ENCODE results near the gene VWA3A. TPM values are rescaled to one million over a fixed set of nuclear protein-coding genes. Genes with fewer than 3 reads are reported as not detected.
"Not testable (repeated sequence)": the region's sequence is repeated elsewhere in the genome, so short reads cannot be mapped to it uniquely, and the experiment has no call there.

The VWA3A gene
- total RNA-seq, 1 donor, result 0.36 TPM

- H3K79me2 ChIP-seq (ENCODE audit: insufficient read depth, low read length), result no peaks in the 10 kb centered on the region
- no peaks in the 10 kb centered on the region for H3K36me3 ChIP-seq (ENCODE audit: insufficient read depth, low read length)
- no peak overlapping the region for H3K27ac ChIP-seq (ENCODE audit: low read depth, low read length)
- TF ChIP-seq CTCF (IDR thresholded peaks at IDR 0.05; ENCODE audit: extremely low read depth, low read depth, low read length), result peak; percentile 66
- no peaks in the 10 kb centered on the region for H3K4me1 ChIP-seq (ENCODE audit: insufficient read depth, low read length)
- peak overlapping the region; percentile 18 for H2AFZ ChIP-seq (ENCODE audit: low read length)
- peak overlapping the region; percentile 58 for H3K4me2 ChIP-seq (ENCODE audit: insufficient read depth, low read length)
- no peaks in the 10 kb centered on the region for H3K9me3 ChIP-seq (ENCODE audit: low read depth, low read length)
- peaks cover 3% of the 10 kb centered on the region for H3K27me3 ChIP-seq (ENCODE audit: insufficient read depth, low read length)
- H4K20me1 ChIP-seq (ENCODE audit: insufficient read depth, low read length), result no peaks in the 10 kb centered on the region
- H3K4me3 ChIP-seq (ENCODE audit: insufficient read depth, low read length), result no peak overlapping the region
- no peak for DNase-seq (ENCODE audit: insufficient read length, low spot score, missing footprints)
These were observed 6.3 kb downstream of the VWA3A start for GRCh38 chr16:22098405-22099255.

DNA sequence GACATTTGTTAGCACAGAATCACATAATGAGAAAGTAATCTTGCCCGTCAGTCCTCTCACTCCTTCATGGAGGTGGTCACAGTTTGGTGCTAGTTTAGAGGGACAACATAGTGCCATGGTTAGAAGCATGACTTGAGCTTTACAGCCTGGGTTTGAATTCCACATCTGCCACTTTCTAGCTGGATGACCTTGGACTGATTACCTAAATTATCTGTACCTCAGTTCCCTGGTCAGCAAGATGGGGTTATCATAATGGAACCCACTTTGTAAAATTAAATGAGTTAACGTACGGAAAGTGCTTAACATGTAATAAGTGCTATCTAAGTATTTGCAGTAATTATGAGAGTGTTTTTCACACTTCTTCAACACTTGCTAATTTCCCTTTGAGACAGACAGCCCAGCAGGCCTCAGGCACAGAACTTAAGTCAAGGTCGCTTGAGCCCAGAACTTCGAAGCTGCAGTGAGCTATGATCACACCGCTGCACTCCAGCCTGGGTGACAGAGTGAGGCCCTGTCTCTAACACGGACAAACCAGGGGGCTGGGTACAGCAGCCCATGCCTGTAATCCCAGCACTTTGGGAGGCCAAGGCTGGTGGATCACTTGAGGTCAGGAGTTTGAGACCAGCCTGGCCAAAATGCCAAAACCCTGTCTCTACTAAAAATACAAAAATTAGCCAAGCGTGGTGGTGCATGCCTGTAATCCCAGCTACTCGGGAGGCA, 7.1 kb downstream of the VWA3A start:
- Histone ChIP-seq H3K9me3 (ENCODE audit: low read depth, low read length) (no peaks in the 10 kb centered on the region), H3K4me1 (ENCODE audit: insufficient read depth, low read length) (no peaks in the 10 kb centered on the region), H3K27me3 (ENCODE audit: insufficient read depth, low read length) (peaks cover 3% of the 10 kb centered on the region), H3K79me2 (ENCODE audit: insufficient read depth, low read length) (no peaks in the 10 kb centered on the region), H3K4me2 (ENCODE audit: insufficient read depth, low read length) (no peak overlapping the region), H3K36me3 (ENCODE audit: insufficient read depth, low read length) (no peaks in the 10 kb centered on the region), H3K4me3 (ENCODE audit: insufficient read depth, low read length) (no peak overlapping the region), H4K20me1 (ENCODE audit: insufficient read depth, low read length) (no peaks in the 10 kb centered on the region), H2AFZ (ENCODE audit: low read length) (no peak overlapping the region), H3K27ac (ENCODE audit: low read depth, low read length) (no peak overlapping the region)
- DNase-seq (ENCODE audit: insufficient read length, low spot score, missing footprints), result no peak
- TF ChIP-seq CTCF (IDR thresholded peaks at IDR 0.05; ENCODE audit: extremely low read depth, low read depth, low read length), result no peak

DNA sequence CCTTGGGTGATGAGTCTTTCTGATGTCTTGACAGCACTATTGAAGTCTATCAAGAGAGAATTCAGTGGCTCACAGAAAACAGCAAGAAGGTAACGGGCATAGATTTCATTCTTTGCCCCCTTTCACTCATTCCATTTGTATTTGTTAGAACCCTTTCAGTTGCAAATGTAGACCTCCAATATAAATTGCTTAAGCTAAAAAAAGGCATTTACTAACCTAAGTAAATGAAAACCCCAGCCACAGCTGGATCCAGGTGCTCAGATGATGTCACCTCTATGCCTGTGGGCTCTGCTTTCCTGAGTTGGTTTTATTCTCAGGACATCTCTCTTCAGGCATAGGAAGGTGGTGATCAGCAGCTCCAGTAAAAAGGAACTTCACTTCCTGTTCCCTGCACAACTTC, 11.1 kb downstream of the VWA3A start:
- TF ChIP-seq CTCF (IDR thresholded peaks at IDR 0.05; ENCODE audit: extremely low read depth, low read depth, low read length), result no peak
- H3K4me3 ChIP-seq (ENCODE audit: insufficient read depth, low read length), result no peak overlapping the region
- peaks cover 8% of the 10 kb centered on the region for H3K27me3 ChIP-seq (ENCODE audit: insufficient read depth, low read length)
- no peak for DNase-seq (ENCODE audit: insufficient read length, low spot score, missing footprints)
- H3K27ac ChIP-seq (ENCODE audit: low read depth, low read length), result no peak overlapping the region
- H3K4me1 ChIP-seq (ENCODE audit: insufficient read depth, low read length), result no peaks in the 10 kb centered on the region
- no peaks in the 10 kb centered on the region for H3K36me3 ChIP-seq (ENCODE audit: insufficient read depth, low read length)
- H3K4me2 ChIP-seq (ENCODE audit: insufficient read depth, low read length), result no peak overlapping the region
- no peaks in the 10 kb centered on the region for H4K20me1 ChIP-seq (ENCODE audit: insufficient read depth, low read length)
- H2AFZ ChIP-seq (ENCODE audit: low read length), result no peak overlapping the region
- H3K9me3 ChIP-seq (ENCODE audit: low read depth, low read length), result no peaks in the 10 kb centered on the region
- H3K79me2 ChIP-seq (ENCODE audit: insufficient read depth, low read length), result no peaks in the 10 kb centered on the region

DNA sequence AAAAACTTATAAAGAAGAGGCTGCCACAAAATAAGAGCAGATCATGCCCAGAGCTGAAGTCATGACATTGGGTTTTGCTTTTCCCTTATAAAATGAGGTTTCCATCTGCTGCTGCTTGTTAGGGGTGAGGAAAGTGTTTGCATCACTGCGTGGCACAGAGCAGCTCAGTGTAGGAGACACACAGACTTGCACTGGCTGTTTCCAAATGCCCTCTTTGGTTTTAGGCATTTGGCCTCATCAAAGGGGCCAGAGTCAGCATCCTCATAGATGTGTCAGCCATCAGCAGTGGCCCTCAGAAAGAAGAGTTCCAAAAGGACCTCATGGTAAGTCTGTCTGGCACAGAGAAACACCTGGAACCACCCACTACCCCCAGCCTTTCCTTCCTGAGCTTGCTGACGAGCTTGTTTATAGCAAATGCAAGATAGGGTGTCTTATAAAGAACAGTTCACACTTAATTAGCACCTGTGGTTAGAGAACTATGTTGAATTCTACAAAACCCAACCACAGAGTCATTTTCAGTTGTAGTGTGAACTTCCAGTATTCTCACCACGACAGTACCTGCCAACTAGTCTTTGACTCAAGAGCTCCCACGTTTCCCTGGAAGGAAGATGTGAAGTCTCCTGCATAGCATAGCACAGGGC, 17.0 kb downstream of the VWA3A start:
- Histone ChIP-seq H3K36me3 (ENCODE audit: insufficient read depth, low read length) (no peaks in the 10 kb centered on the region), H3K4me2 (ENCODE audit: insufficient read depth, low read length) (no peak overlapping the region), H2AFZ (ENCODE audit: low read length) (no peak overlapping the region), H3K27me3 (ENCODE audit: insufficient read depth, low read length) (peaks cover 10% of the 10 kb centered on the region), H4K20me1 (ENCODE audit: insufficient read depth, low read length) (no peaks in the 10 kb centered on the region), H3K79me2 (ENCODE audit: insufficient read depth, low read length) (no peaks in the 10 kb centered on the region), H3K9me3 (ENCODE audit: low read depth, low read length) (no peaks in the 10 kb centered on the region), H3K4me3 (ENCODE audit: insufficient read depth, low read length) (no peak overlapping the region), H3K27ac (ENCODE audit: low read depth, low read length) (no peak overlapping the region), H3K4me1 (ENCODE audit: insufficient read depth, low read length) (no peaks in the 10 kb centered on the region)
- no peak for DNase-seq (ENCODE audit: insufficient read length, low spot score, missing footprints)
- TF ChIP-seq CTCF (IDR thresholded peaks at IDR 0.05; ENCODE audit: extremely low read depth, low read depth, low read length), result no peak

GRCh38 chr16:22111629-22112028, 19.3 kb downstream of the VWA3A start:
- not testable (repeated sequence) for H3K4me1 ChIP-seq (ENCODE audit: insufficient read depth, low read length); H3K27ac ChIP-seq (ENCODE audit: low read depth, low read length); H3K36me3 ChIP-seq (ENCODE audit: insufficient read depth, low read length); H3K79me2 ChIP-seq (ENCODE audit: insufficient read depth, low read length); H3K9me3 ChIP-seq (ENCODE audit: low read depth, low read length); H3K4me3 ChIP-seq (ENCODE audit: insufficient read depth, low read length); H3K4me2 ChIP-seq (ENCODE audit: insufficient read depth, low read length); H2AFZ ChIP-seq (ENCODE audit: low read length); DNase-seq (ENCODE audit: insufficient read length, low spot score, missing footprints); H4K20me1 ChIP-seq (ENCODE audit: insufficient read depth, low read length)
- peaks cover 10% of the 10 kb centered on the region for H3K27me3 ChIP-seq (ENCODE audit: insufficient read depth, low read length)

Measured in osteoblast (primary cell).